ENCODE data around the gene HECTD2. TPM values are rescaled to one million over a fixed set of nuclear protein-coding genes. Genes with fewer than 3 reads are reported as not detected.

Gene HECTD2, protein sequence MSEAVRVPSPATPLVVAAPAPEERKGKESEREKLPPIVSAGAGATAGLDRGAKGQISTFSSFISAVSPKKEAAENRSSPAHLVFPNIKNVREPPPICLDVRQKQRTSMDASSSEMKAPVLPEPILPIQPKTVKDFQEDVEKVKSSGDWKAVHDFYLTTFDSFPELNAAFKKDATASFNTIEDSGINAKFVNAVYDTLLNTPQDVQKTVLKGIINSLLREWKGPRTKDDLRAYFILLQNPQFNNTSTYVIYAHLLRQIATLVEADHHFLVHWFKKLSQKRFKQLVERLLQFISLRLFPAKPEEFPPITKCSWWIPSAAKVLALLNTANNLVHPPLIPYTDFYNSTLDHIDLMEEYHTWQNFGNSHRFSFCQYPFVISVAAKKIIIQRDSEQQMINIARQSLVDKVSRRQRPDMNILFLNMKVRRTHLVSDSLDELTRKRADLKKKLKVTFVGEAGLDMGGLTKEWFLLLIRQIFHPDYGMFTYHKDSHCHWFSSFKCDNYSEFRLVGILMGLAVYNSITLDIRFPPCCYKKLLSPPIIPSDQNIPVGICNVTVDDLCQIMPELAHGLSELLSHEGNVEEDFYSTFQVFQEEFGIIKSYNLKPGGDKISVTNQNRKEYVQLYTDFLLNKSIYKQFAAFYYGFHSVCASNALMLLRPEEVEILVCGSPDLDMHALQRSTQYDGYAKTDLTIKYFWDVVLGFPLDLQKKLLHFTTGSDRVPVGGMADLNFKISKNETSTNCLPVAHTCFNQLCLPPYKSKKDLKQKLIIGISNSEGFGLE
- 78.8 and 87.6 TPM in 2 replicates for polyA plus RNA-seq
- polyA minus RNA-seq, result 114 and 139 TPM in 2 replicates

GRCh38 chr10:91409869-91410637, at the start of gene HECTD2:
TSS of gene HECTD2 (plus strand) at chr10:91410344. CDS start at chr10:91410439, 95 bp downstream.
- peak within 1 kb of the TSS; percentile 97 for H2AFZ ChIP-seq (ENCODE audit: low read depth, low read length)
- peak; percentile 88 for TF ChIP-seq POLR2AphosphoS5 (IDR thresholded peaks at IDR 0.05)
- TF ChIP-seq SMC3 (conservative IDR thresholded peaks at IDR 0.05; ENCODE audit: poor library complexity), result peak; percentile 56
- TF ChIP-seq MXI1 (conservative IDR thresholded peaks at IDR 0.05; ENCODE audit: poor library complexity, severe bottlenecking), result peak; percentile 12
- no peak for TF ChIP-seq REST (IDR thresholded peaks at IDR 0.05; ENCODE audit: borderline replicate concordance)
- peak; percentile 88 for TF ChIP-seq TAF1 (IDR thresholded peaks at IDR 0.05; ENCODE audit: low read depth)
- peak; percentile 44 for TF ChIP-seq RAD21 (conservative IDR thresholded peaks at IDR 0.05)
- peak; percentile 73 for TF ChIP-seq EP300 (conservative IDR thresholded peaks at IDR 0.05; ENCODE audit: poor library complexity, severe bottlenecking)
- TF ChIP-seq EZH2 (IDR thresholded peaks at IDR 0.05; ENCODE audit: borderline replicate concordance, insufficient read depth, low read length, poor library complexity, severe bottlenecking), result no peak
- peak; percentile 79 for TF ChIP-seq CTCF (IDR thresholded peaks at IDR 0.05; ENCODE audit: poor library complexity, severe bottlenecking)
- peak within 1 kb of the TSS; percentile 98 for H3K4me2 ChIP-seq (ENCODE audit: low read length)
- H3K9me2 ChIP-seq (ENCODE audit: insufficient read depth, low read length), result no peaks in the 10 kb centered on the region
- H3K36me3 ChIP-seq (ENCODE audit: insufficient read depth, low read length), result no peaks in the 10 kb centered on the region
- H4K20me1 ChIP-seq (ENCODE audit: insufficient read depth), result no peaks in the 10 kb centered on the region
- peak within 1 kb of the TSS; percentile 98 for H3K27ac ChIP-seq (ENCODE audit: low read length)
- H3K27me3 ChIP-seq (ENCODE audit: insufficient read depth, low read depth, low read length), result no peaks in the 10 kb centered on the region
- peaks cover 30% of the 10 kb centered on the region for H3K79me2 ChIP-seq (replicated peaks; ENCODE audit: insufficient read depth, low read length)
- peak within 1 kb of the TSS; percentile 99 for H3K9ac ChIP-seq (ENCODE audit: low read length)
- H3K9me3 ChIP-seq (ENCODE audit: low read length), result no peaks in the 10 kb centered on the region
- peaks cover 11% of the 10 kb centered on the region for H3F3A ChIP-seq (ENCODE audit: insufficient read depth, low read length, poor library complexity, severe bottlenecking)
- H3K4me3 ChIP-seq (ENCODE audit: low read length), result peak within 1 kb of the TSS; percentile 87

- no peaks in the 10 kb centered on the region for H3K9me3 ChIP-seq (ENCODE audit: low read length)
- H3K9ac ChIP-seq (ENCODE audit: low read length), result no peak overlapping the region
- TF ChIP-seq MXI1 (conservative IDR thresholded peaks at IDR 0.05; ENCODE audit: poor library complexity, severe bottlenecking), result no peak
- TF ChIP-seq RAD21 (conservative IDR thresholded peaks at IDR 0.05), result no peak
- TF ChIP-seq CTCF (IDR thresholded peaks at IDR 0.05; ENCODE audit: poor library complexity, severe bottlenecking), result no peak
- no peak for TF ChIP-seq SMC3 (conservative IDR thresholded peaks at IDR 0.05; ENCODE audit: poor library complexity)
- no peak for TF ChIP-seq EZH2 (IDR thresholded peaks at IDR 0.05; ENCODE audit: borderline replicate concordance, insufficient read depth, low read length, poor library complexity, severe bottlenecking)
- no peak for TF ChIP-seq EP300 (conservative IDR thresholded peaks at IDR 0.05; ENCODE audit: poor library complexity, severe bottlenecking)
- no peak for TF ChIP-seq REST (IDR thresholded peaks at IDR 0.05; ENCODE audit: borderline replicate concordance)
- TF ChIP-seq POLR2AphosphoS5 (IDR thresholded peaks at IDR 0.05), result no peak
- no peak for TF ChIP-seq TAF1 (IDR thresholded peaks at IDR 0.05; ENCODE audit: low read depth)
- H3K36me3 ChIP-seq (ENCODE audit: insufficient read depth, low read length), result no peaks in the 10 kb centered on the region
- no peak overlapping the region for H3K27ac ChIP-seq (ENCODE audit: low read length)
- H4K20me1 ChIP-seq (ENCODE audit: insufficient read depth), result no peaks in the 10 kb centered on the region
- no peak overlapping the region for H3K4me3 ChIP-seq (ENCODE audit: low read length)
- H3F3A ChIP-seq (ENCODE audit: insufficient read depth, low read length, poor library complexity, severe bottlenecking), result no peaks in the 10 kb centered on the region
- no peaks in the 10 kb centered on the region for H3K79me2 ChIP-seq (replicated peaks; ENCODE audit: insufficient read depth, low read length)
- no peaks in the 10 kb centered on the region for H3K27me3 ChIP-seq (ENCODE audit: insufficient read depth, low read depth, low read length)
- H3K9me2 ChIP-seq (ENCODE audit: insufficient read depth, low read length), result no peaks in the 10 kb centered on the region
- no peak overlapping the region for H2AFZ ChIP-seq (ENCODE audit: low read depth, low read length)
- no peak overlapping the region for H3K4me2 ChIP-seq (ENCODE audit: low read length)
Measured at GRCh38 chr10:91360461-91360860, 49.7 kb upstream of the HECTD2 start.
